ENCODE data around the gene WDR73. TPM values are rescaled to one million over a fixed set of nuclear protein-coding genes. Genes with fewer than 3 reads are reported as not detected.
"Not testable (repeated sequence)": the region's sequence is repeated elsewhere in the genome, so short reads cannot be mapped to it uniquely, and the experiment has no call there.

Gene WDR73
- total RNA-seq, 4 donors from 2014 or later, result 17.0 to 53.6 (median 29.8) TPM

- no peak for TF ChIP-seq POLR2A (IDR thresholded peaks at IDR 0.05)
- Histone ChIP-seq H3K4me1 (peaks cover 0 to 5% (median 0%) of the 10 kb centered on the region in 4 donors), H3K4me3 (no peak overlapping the region), H3K36me3 (peaks cover 0 to 92% (median 0%) of the 10 kb centered on the region in 3 donors), H3K27me3 (no peaks in the 10 kb centered on the region), H3K27ac (no peak overlapping the region), H3K9me3 (no peaks in the 10 kb centered on the region)
- no peak for DNase-seq
These were observed 6.4 kb downstream of the WDR73 start for GRCh38 chr15:84647726-84648125.

GRCh38 chr15:84645997-84646396 is 8.1 kb downstream of the WDR73 start:
- H3K4me1 ChIP-seq, result no peaks in the 10 kb centered on the region
- TF ChIP-seq POLR2A (IDR thresholded peaks at IDR 0.05) (no peak), CTCF (IDR thresholded peaks at IDR 0.05) (no peak)
- DNase-seq, result no peak
- H3K4me3 ChIP-seq, result no peak overlapping the region
- no peaks in the 10 kb centered on the region for H3K27me3 ChIP-seq
- no peaks in the 10 kb centered on the region for H3K9me3 ChIP-seq
- H3K27ac ChIP-seq, result no peak overlapping the region
- H3K36me3 ChIP-seq, result peaks cover 0 to 95% (median 0%) of the 10 kb centered on the region in 3 donors

GRCh38 chr15:84645496-84645895 is 8.6 kb downstream of the WDR73 start:
- TF ChIP-seq POLR2A (IDR thresholded peaks at IDR 0.05) (no peak), CTCF (IDR thresholded peaks at IDR 0.05) (no peak)
- H3K27ac ChIP-seq, result no peak overlapping the region
- no peak for DNase-seq
- H3K4me1 ChIP-seq, result no peaks in the 10 kb centered on the region
- no peaks in the 10 kb centered on the region for H3K9me3 ChIP-seq
- H3K36me3 ChIP-seq, result peaks cover 0 to 95% (median 0%) of the 10 kb centered on the region in 3 donors
- H3K27me3 ChIP-seq, result no peaks in the 10 kb centered on the region
- H3K4me3 ChIP-seq, result no peak overlapping the region

GRCh38 chr15:84643838-84644237 is 10.2 kb downstream of the WDR73 start:
- Histone ChIP-seq H3K4me3 (no peak overlapping the region), H3K27ac (no peak overlapping the region), H3K4me1 (no peaks in the 10 kb centered on the region), H3K36me3 (peaks cover 0 to 97% (median 0%) of the 10 kb centered on the region in 3 donors), H3K27me3 (no peaks in the 10 kb centered on the region), H3K9me3 (no peaks in the 10 kb centered on the region)
- DNase-seq, result no peak
- TF ChIP-seq POLR2A (IDR thresholded peaks at IDR 0.05), result no peak
- no peak for TF ChIP-seq CTCF (IDR thresholded peaks at IDR 0.05)

GRCh38 chr15:84642640-84643039 is 11.4 kb downstream of the WDR73 start:
- H3K27me3 ChIP-seq, H3K4me1 ChIP-seq, H3K27ac ChIP-seq, H3K9me3 ChIP-seq, DNase-seq, H3K4me3 ChIP-seq: not testable (repeated sequence)
- H3K36me3 ChIP-seq, result peaks cover 0 to 97% (median 0%) of the 10 kb centered on the region in 3 donors

GRCh38 chr15:84641871-84642270 is 12.2 kb downstream of the WDR73 start:
- H3K4me3 ChIP-seq, H3K27ac ChIP-seq, H3K27me3 ChIP-seq, H3K9me3 ChIP-seq, H3K4me1 ChIP-seq, DNase-seq: not testable (repeated sequence)
- peaks cover 0 to 95% (median 0%) of the 10 kb centered on the region in 3 donors for H3K36me3 ChIP-seq

- DNase-seq, result no peak
These were observed 16.0 kb downstream of the WDR73 start for GRCh38 chr15:84638103-84638502.

More at GRCh38 chr15:84638103-84638502, 16.0 kb downstream of the WDR73 start:
- H3K27ac ChIP-seq, result no peak overlapping the region
- TF ChIP-seq POLR2A (IDR thresholded peaks at IDR 0.05), result no peak
- peak in 1 of 6 experiments; percentile 15 for TF ChIP-seq CTCF (IDR thresholded peaks at IDR 0.05)
- peaks cover 0 to 9% (median 2%) of the 10 kb centered on the region in 4 donors for H3K4me1 ChIP-seq
- H3K27me3 ChIP-seq, result no peaks in the 10 kb centered on the region
- no peak overlapping the region for H3K4me3 ChIP-seq
- peaks cover 0 to 67% (median 0%) of the 10 kb centered on the region in 3 donors for H3K36me3 ChIP-seq
- no peaks in the 10 kb centered on the region for H3K9me3 ChIP-seq

All from Peyer's patch (tissue), 4 donors.